IMR-90 (cell line): ENCODE data around the gene RNF175. TPM values are rescaled to one million over a fixed set of nuclear protein-coding genes. Genes with fewer than 3 reads are reported as not detected.

Experiments
- ATAC-seq: fragments of 200-7000 bp; cut with Tn5 transposase; 2 replicates; pipeline ENCODE4 v1.9.1; 2020; ENCODE audit warnings: low read depth, mild to moderate bottlenecking, moderate library complexity
- BruUV-seq: library from RNA; stranded (reverse); fragments of 400-500 nt; replicated peaks from 2 replicates; lab custom pipeline; 2021; lab: Mats Ljungman, UMichigan
- CTCF ChIA-PET: fragments of 300-600 bp; formaldehyde crosslinking; extraction: SDS; loops from one replicate; lab custom pipeline; 2021; ENCODE audit warnings: antibody characterized with exemption; lab: Yijun Ruan, JAX
- POLR2A ChIA-PET: fragments of 300-600 bp; sonication (Branson Sonifier 250); formaldehyde crosslinking; loops from one replicate; lab custom pipeline; 2022; ENCODE audit warnings: antibody characterized with exemption; ENCODE audit not compliant: unreplicated experiment; lab: Charles Lee
- DNase-seq: peaks from one replicate; pipeline ENCODE4 v3.0.0; 2013
- H2AFZ ChIP-seq: replicated peaks from 2 replicates; pipeline ENCODE3; 2013; ENCODE audit warnings: low read length, mild to moderate bottlenecking; ENCODE audit not compliant: poor library complexity
- H2AK5ac ChIP-seq: 2 replicates; pipeline ENCODE4 v1.6.1; 2013; ENCODE audit warnings: low read depth, low read length, inconsistent platforms
- H2AK9ac ChIP-seq: replicated peaks from 2 replicates; pipeline ENCODE3; 2013; ENCODE audit warnings: mild to moderate bottlenecking, low read depth, low read length, moderate library complexity; ENCODE audit not compliant: poor library complexity
- H2BK120ac ChIP-seq: 2 replicates; pipeline ENCODE4 v1.6.1; 2013; ENCODE audit warnings: low read depth, low read length, inconsistent platforms
- H2BK15ac ChIP-seq: 3 replicates; pipeline ENCODE4 v1.6.1; 2013; ENCODE audit warnings: low read depth, low read length, inconsistent platforms
- H2BK20ac ChIP-seq: 2 replicates; pipeline ENCODE4 v1.6.1; 2013; ENCODE audit warnings: low read depth, mild to moderate bottlenecking, inconsistent platforms, low read length, moderate library complexity
- H2BK5ac ChIP-seq: 2 replicates; pipeline ENCODE4 v1.6.1; 2013; ENCODE audit warnings: mild to moderate bottlenecking, low read depth, low read length, inconsistent platforms; ENCODE audit not compliant: poor library complexity, severe bottlenecking
- H3K14ac ChIP-seq: replicated peaks from 2 replicates; pipeline ENCODE4 v1.6.1; 2013; ENCODE audit warnings: low read depth, low read length, inconsistent platforms
- H3K18ac ChIP-seq: 2 replicates; pipeline ENCODE4 v1.6.1; 2013; ENCODE audit warnings: low read depth, low read length, control low read depth
- H3K23ac ChIP-seq: 2 replicates; pipeline ENCODE4 v1.6.1; 2013; ENCODE audit warnings: low read depth, low read length, inconsistent platforms
- H3K27ac ChIP-seq: 2 replicates; pipeline ENCODE4 v1.5.1; 2013; ENCODE audit warnings: mild to moderate bottlenecking, control low read depth, low read length; ENCODE audit not compliant: insufficient read depth
- H3K27me3 ChIP-seq: 2 replicates; pipeline ENCODE4 v1.6.1; 2013; ENCODE audit warnings: low read length; ENCODE audit not compliant: control insufficient read depth, insufficient read depth
- H3K36me3 ChIP-seq: 2 replicates; pipeline ENCODE4 v1.6.1; 2013; ENCODE audit warnings: low read length, mixed read lengths; ENCODE audit not compliant: control insufficient read depth, insufficient read depth
- H3K4ac ChIP-seq: 2 replicates; pipeline ENCODE4 v1.6.1; 2013; ENCODE audit warnings: low read depth, low read length, inconsistent platforms
- H3K4me1 ChIP-seq: 2 replicates; pipeline ENCODE4 v1.6.1; 2013; ENCODE audit warnings: low read length, mixed read lengths; ENCODE audit not compliant: control insufficient read depth, insufficient read depth
- H3K4me2 ChIP-seq: 2 replicates; pipeline ENCODE4 v1.6.1; 2013; ENCODE audit warnings: low read depth, mild to moderate bottlenecking, control low read depth, low read length, moderate library complexity
- H3K4me3 ChIP-seq: 2 replicates; pipeline ENCODE4 v1.5.1; 2013; ENCODE audit warnings: low read depth, mild to moderate bottlenecking, control low read depth, low read length, moderate library complexity; ENCODE audit not compliant: insufficient read depth
- H3K56ac ChIP-seq: 2 replicates; pipeline ENCODE4 v1.6.1; 2013; ENCODE audit warnings: low read length, inconsistent platforms; ENCODE audit not compliant: insufficient read depth; ENCODE audit errors: extremely low read depth
- H3K79me1 ChIP-seq, 2 experiments: 2 replicates each; pipeline ENCODE4 v1.6.1; 2013; ENCODE audit warnings: low read length in 2 of 2, inconsistent platforms in 1 of 2, low read depth in 1 of 2
- H3K9ac ChIP-seq: 2 replicates; pipeline ENCODE4 v1.6.1; 2013; ENCODE audit warnings: low read depth, low read length, control low read depth
- H3K9me1 ChIP-seq: 2 replicates; pipeline ENCODE4 v1.6.1; 2013; ENCODE audit warnings: low read length, inconsistent platforms; ENCODE audit not compliant: insufficient read depth
- H3K9me3 ChIP-seq: 2 replicates; pipeline ENCODE4 v1.6.1; 2013; ENCODE audit warnings: low read length; ENCODE audit not compliant: control insufficient read depth, insufficient read depth
- H4K20me1 ChIP-seq: 2 replicates; pipeline ENCODE4 v1.6.1; 2013; ENCODE audit warnings: low read length, inconsistent platforms; ENCODE audit not compliant: insufficient read depth
- H4K5ac ChIP-seq: 2 replicates; pipeline ENCODE4 v1.6.1; 2013; ENCODE audit warnings: mild to moderate bottlenecking, low read depth, low read length, control low read depth
- H4K8ac ChIP-seq, 2 experiments: 2 replicates each; pipeline ENCODE4 v1.6.1; 2013; ENCODE audit warnings: low read depth in 2 of 2, low read length in 2 of 2, control low read depth in 1 of 2, inconsistent platforms in 1 of 2
- H4K91ac ChIP-seq: 2 replicates; pipeline ENCODE4 v1.6.1; 2013; ENCODE audit warnings: low read depth, low read length, inconsistent platforms; ENCODE audit not compliant: insufficient read depth
- BHLHE40 ChIP-seq: fragments of 150-350 bp; IDR thresholded peaks from 2 replicates; pipeline ENCODE4 v1.6.1; 2016; ENCODE audit warnings: mild to moderate bottlenecking, low read depth, low read length
- CEBPB ChIP-seq: IDR thresholded peaks from 2 replicates; pipeline ENCODE4 v1.6.1; 2012; ENCODE audit warnings: low read depth, low read length, improper control_type of control experiment
- CHD1 ChIP-seq: IDR thresholded peaks from 2 replicates; pipeline ENCODE4 v1.6.1; 2012; ENCODE audit warnings: low read depth, low read length, improper control_type of control experiment
- FOS ChIP-seq: fragments of 150-350 bp; IDR thresholded peaks from 2 replicates; pipeline ENCODE4 v1.6.1; 2016; ENCODE audit warnings: low read depth, low read length
- MAFK ChIP-seq: IDR thresholded peaks from 2 replicates; pipeline ENCODE4 v1.6.1; 2012; ENCODE audit warnings: low read depth, low read length, improper control_type of control experiment
- MAZ ChIP-seq: IDR thresholded peaks from 2 replicates; pipeline ENCODE4 v1.6.1; 2012; ENCODE audit warnings: low read depth, mild to moderate bottlenecking, low read length, improper control_type of control experiment, moderate library complexity, borderline replicate concordance
- MXI1 ChIP-seq: IDR thresholded peaks from 2 replicates; pipeline ENCODE4 v1.6.1; 2012; ENCODE audit warnings: low read depth, mild to moderate bottlenecking, low read length, moderate library complexity, borderline replicate concordance
- NFE2L2 ChIP-seq: fragments of 150-350 bp; IDR thresholded peaks from 2 replicates; pipeline ENCODE4 v1.6.1; 2016; ENCODE audit warnings: low read depth, mild to moderate bottlenecking, low read length
- POLR2A ChIP-seq: IDR thresholded peaks from 2 replicates; pipeline ENCODE4 v1.6.1; 2012; ENCODE audit warnings: mild to moderate bottlenecking, low read depth, low read length
- RAD21 ChIP-seq: IDR thresholded peaks from 2 replicates; pipeline ENCODE4 v1.6.1; 2012; ENCODE audit warnings: low read length, improper control_type of control experiment
- RCOR1 ChIP-seq: IDR thresholded peaks from 2 replicates; pipeline ENCODE4 v1.6.1; 2012; ENCODE audit warnings: mild to moderate bottlenecking, low read length, improper control_type of control experiment; ENCODE audit not compliant: insufficient replicate concordance
- RFX5 ChIP-seq: IDR thresholded peaks from 2 replicates; pipeline ENCODE4 v1.8.0; 2012; ENCODE audit warnings: low read depth, mild to moderate bottlenecking, low read length, moderate library complexity
- SMC3 ChIP-seq: fragments of 150-350 bp; IDR thresholded peaks from 2 replicates; pipeline ENCODE4 v1.6.1; 2016; ENCODE audit warnings: low read depth, mild to moderate bottlenecking, antibody characterized with exemption, low read length, moderate library complexity
- dilution Hi-C: fragments of 300-500 bp; cut with HindIII; formaldehyde crosslinking; loops from one replicate; pipeline ENCODE4 v1.14.3; 2018; ENCODE audit warnings: low sequenced_read_pairs; ENCODE audit not compliant: unreplicated experiment
- in situ Hi-C: fragments of 300-500 bp; cut with MboI; formaldehyde crosslinking; loops from 3 replicates; pipeline ENCODE4 v1.14.3; 2019; ENCODE audit warnings: low sequenced_read_pairs, inconsistent platforms, mixed read lengths
- intact Hi-C: fragments of 100-400 bp; cut with micrococcal nuclease; formaldehyde crosslinking; loops from 2 replicates; pipeline ENCODE4 v1.10.0; 2022
- polyA plus RNA-seq, 3 experiments: library from polyadenylated mRNA; depleted of rRNA; stranded (reverse); fragments of >200 nt; gene quantifications; 2 replicates each; pipeline ENCODE4 v1.2.3, GENCODE V29; 2012; ENCODE audit warnings: low replicate concordance in 1 of 3
- total RNA-seq: library from RNA; depleted of rRNA; stranded (reverse); fragments of >200 nt; gene quantifications from 2 replicates; pipeline ENCODE4 v1.2.3, GENCODE V29; 2012
- TF ChIP-seq, protein P1 (sequence below): fragments of 150-350 bp; IDR thresholded peaks from 2 replicates; pipeline ENCODE4 v1.6.1; 2017; ENCODE audit warnings: mild to moderate bottlenecking, antibody characterized with exemption, low read length, low read depth
- TF ChIP-seq, protein P2 (sequence below): conservative IDR thresholded peaks from 2 replicates; pipeline ENCODE4 v1.5.1; 2012; ENCODE audit warnings: mild to moderate bottlenecking, low read depth, low read length, improper control_type of control experiment
- TF ChIP-seq, protein P3 (sequence below): fragments of 150-350 bp; IDR thresholded peaks from 2 replicates; pipeline ENCODE4 v1.6.1; 2016; ENCODE audit warnings: low read depth, mild to moderate bottlenecking, low read length, moderate library complexity, borderline replicate concordance

Gene RNF175
- total and polyA plus RNA-seq, 2 of the 4 experiments (the other 2 are of a cell fraction) = not detected

DNA sequence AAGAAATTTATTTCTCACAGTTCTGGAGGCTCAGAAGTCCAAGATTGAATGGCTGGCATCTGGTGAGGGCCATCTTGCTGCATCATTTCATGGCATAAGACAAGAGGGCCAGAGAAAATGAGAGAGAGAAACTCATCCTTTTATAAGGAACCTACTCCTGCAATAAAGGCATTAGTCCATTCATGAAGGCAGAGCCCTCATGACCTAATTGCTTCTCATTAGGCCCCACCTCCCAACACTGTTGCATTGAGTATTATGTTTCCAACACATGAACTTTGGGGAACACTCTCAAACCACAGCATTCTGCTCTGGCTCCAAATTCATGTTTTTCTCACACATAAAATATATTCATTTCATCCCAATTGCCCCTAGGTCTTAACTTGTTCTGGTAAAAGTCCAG is 14.2 kb downstream of the RNF175 start:
- H2AFZ ChIP-seq = no peak overlapping the region
- no peak overlapping the region for H3K23ac ChIP-seq
- no peaks in the 10 kb centered on the region for H3K36me3 ChIP-seq
- no peak overlapping the region for H3K9ac ChIP-seq
- no peaks in the 10 kb centered on the region for H3K27me3 ChIP-seq
- no peaks in the 10 kb centered on the region for H3K4me1 ChIP-seq
- TF ChIP-seq MAFK (no peak), MXI1 (no peak), MAZ (no peak), CEBPB (no peak), FOS (no peak), RAD21 (no peak), POLR2A (no peak), CHD1 (no peak), RFX5 (no peak), NFE2L2 (no peak), RCOR1 (no peak), SMC3 (no peak), BHLHE40 (no peak)
- TF ChIP-seq, protein P1, sequence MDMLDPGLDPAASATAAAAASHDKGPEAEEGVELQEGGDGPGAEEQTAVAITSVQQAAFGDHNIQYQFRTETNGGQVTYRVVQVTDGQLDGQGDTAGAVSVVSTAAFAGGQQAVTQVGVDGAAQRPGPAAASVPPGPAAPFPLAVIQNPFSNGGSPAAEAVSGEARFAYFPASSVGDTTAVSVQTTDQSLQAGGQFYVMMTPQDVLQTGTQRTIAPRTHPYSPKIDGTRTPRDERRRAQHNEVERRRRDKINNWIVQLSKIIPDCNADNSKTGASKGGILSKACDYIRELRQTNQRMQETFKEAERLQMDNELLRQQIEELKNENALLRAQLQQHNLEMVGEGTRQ = no peak
- TF ChIP-seq, protein P2, sequence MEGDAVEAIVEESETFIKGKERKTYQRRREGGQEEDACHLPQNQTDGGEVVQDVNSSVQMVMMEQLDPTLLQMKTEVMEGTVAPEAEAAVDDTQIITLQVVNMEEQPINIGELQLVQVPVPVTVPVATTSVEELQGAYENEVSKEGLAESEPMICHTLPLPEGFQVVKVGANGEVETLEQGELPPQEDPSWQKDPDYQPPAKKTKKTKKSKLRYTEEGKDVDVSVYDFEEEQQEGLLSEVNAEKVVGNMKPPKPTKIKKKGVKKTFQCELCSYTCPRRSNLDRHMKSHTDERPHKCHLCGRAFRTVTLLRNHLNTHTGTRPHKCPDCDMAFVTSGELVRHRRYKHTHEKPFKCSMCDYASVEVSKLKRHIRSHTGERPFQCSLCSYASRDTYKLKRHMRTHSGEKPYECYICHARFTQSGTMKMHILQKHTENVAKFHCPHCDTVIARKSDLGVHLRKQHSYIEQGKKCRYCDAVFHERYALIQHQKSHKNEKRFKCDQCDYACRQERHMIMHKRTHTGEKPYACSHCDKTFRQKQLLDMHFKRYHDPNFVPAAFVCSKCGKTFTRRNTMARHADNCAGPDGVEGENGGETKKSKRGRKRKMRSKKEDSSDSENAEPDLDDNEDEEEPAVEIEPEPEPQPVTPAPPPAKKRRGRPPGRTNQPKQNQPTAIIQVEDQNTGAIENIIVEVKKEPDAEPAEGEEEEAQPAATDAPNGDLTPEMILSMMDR = no peak
- TF ChIP-seq, protein P3, sequence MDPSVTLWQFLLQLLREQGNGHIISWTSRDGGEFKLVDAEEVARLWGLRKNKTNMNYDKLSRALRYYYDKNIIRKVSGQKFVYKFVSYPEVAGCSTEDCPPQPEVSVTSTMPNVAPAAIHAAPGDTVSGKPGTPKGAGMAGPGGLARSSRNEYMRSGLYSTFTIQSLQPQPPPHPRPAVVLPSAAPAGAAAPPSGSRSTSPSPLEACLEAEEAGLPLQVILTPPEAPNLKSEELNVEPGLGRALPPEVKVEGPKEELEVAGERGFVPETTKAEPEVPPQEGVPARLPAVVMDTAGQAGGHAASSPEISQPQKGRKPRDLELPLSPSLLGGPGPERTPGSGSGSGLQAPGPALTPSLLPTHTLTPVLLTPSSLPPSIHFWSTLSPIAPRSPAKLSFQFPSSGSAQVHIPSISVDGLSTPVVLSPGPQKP = no peak
- H2AK9ac ChIP-seq = no peak overlapping the region
- no peak overlapping the region for H3K4me2 ChIP-seq
- H2BK5ac ChIP-seq = no peak overlapping the region
- H4K8ac ChIP-seq = no peak overlapping the region
- H3K4me3 ChIP-seq = no peak overlapping the region
- in situ Hi-C loops = no loop called here
- H3K14ac ChIP-seq = no peak overlapping the region
- ChIA-PET CTCF (no interaction called here), POLR2A (no interaction called here)
- dilution Hi-C loops = no loop called here
- no TSS peak for BruUV-seq
- no peak overlapping the region for H3K56ac ChIP-seq
- ATAC-seq (no peak), DNase-seq (no peak)
- H3K9me1 ChIP-seq = no peaks in the 10 kb centered on the region
- H2AK5ac ChIP-seq = no peak overlapping the region
- H2BK120ac ChIP-seq = no peak overlapping the region
- no peak overlapping the region for H4K91ac ChIP-seq
- H2BK20ac ChIP-seq = no peak overlapping the region
- no peaks in the 10 kb centered on the region for H4K20me1 ChIP-seq
- H3K4ac ChIP-seq = no peak overlapping the region
- intact Hi-C loops = no loop called here
- H3K9me3 ChIP-seq = no peaks in the 10 kb centered on the region
- no peak overlapping the region for H4K5ac ChIP-seq
- no peak overlapping the region for H2BK15ac ChIP-seq
- H3K27ac ChIP-seq = no peak overlapping the region
- no peaks in the 10 kb centered on the region for H3K79me1 ChIP-seq
- no peak overlapping the region for H3K18ac ChIP-seq
